ENCODE data around the gene PNCK. TPM values are rescaled to one million over a fixed set of nuclear protein-coding genes. Genes with fewer than 3 reads are reported as not detected.
"Not testable (repeated sequence)": the region's sequence is repeated elsewhere in the genome, so short reads cannot be mapped to it uniquely, and the experiment has no call there.

The PNCK gene
- total and polyA plus RNA-seq, 7 experiments from 2014 or later = 0.35 to 1.1 (median 0.58) TPM; not detected in 4

DNA sequence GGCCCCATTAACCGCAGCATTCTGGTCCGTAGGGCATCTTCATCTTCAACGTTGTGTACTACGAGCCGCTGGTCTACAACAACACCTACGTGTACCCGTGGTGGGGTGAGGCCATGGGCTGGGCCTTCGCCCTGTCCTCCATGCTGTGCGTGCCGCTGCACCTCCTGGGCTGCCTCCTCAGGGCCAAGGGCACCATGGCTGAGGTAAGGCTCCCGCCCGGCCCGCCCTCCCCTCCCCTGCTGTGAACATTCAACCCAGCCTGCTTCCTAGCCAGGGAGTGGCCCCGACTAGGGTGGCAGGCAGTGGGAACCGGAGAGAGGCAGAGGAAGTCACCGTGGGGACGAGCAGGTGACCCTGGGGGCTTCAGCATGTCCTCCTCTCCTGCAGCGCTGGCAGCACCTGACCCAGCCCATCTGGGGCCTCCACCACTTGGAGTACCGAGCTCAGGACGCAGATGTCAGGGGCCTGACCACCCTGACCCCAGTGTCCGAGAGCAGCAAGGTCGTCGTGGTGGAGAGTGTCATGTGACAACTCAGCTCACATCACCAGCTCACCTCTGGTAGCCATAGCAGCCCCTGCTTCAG is 21.2 kb upstream of the PNCK start:
- H3K9me3 Mint-ChIP-seq = peaks cover 0 to 3% (median 0%) of the 10 kb centered on the region in 11 donors
- H3K9me3 ChIP-seq (ENCODE audit: control insufficient read depth in 2 of 3, low read length in 3 of 3) = no peaks in the 10 kb centered on the region
- no peak for DNase-seq
- H3K27me3 ChIP-seq (ENCODE audit: control insufficient read depth in 2 of 2, insufficient read depth in 2 of 2, low read length in 2 of 2) = no peaks in the 10 kb centered on the region
- ATAC-seq = no peak
- intact Hi-C loops (cut with micrococcal nuclease) = no loop called here
- peaks cover 0 to 8% (median 0%) of the 10 kb centered on the region in 5 donors for H3K36me3 Mint-ChIP-seq
- H3K4me3 ChIP-seq (ENCODE audit: low read length) = no peak overlapping the region
- POLR2A ChIA-PET = no interaction called here
- H3K4me1 ChIP-seq (ENCODE audit: control insufficient read depth in 2 of 2, insufficient read depth in 2 of 2, low read length in 2 of 2) = no peaks in the 10 kb centered on the region
- no peak overlapping the region for H3K4me3 Mint-ChIP-seq
- CTCF ChIA-PET = no interaction called here
- H3K27me3 Mint-ChIP-seq = peaks cover 0 to 4% (median 0%) of the 10 kb centered on the region in 5 donors
- no peak overlapping the region for H3K27ac Mint-ChIP-seq
- H3K36me3 ChIP-seq (ENCODE audit: control insufficient read depth in 2 of 3, insufficient read depth in 3 of 3, low read length in 3 of 3) = peaks cover 0 to 14% (median 0%) of the 10 kb centered on the region in 3 experiments
- H3K27ac ChIP-seq (ENCODE audit: low read depth, low read length) = no peak overlapping the region
- peaks cover 0 to 3% (median 0%) of the 10 kb centered on the region in 7 donors for H3K4me1 Mint-ChIP-seq

DNA sequence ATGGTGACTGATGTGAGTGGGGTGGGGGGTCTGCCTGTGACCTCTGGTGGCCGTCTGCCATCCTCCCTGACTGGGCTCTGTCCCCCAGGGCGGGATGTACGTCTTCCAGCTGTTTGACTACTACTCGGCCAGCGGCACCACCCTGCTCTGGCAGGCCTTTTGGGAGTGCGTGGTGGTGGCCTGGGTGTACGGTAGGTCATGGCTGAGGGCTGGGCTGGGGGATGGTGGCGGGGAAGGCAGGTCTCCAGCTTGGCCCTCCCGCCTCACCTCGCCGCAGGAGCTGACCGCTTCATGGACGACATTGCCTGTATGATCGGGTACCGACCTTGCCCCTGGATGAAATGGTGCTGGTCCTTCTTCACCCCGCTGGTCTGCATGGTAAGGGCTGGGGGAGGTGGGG is 20.6 kb upstream of the PNCK start:
- H3K27me3 Mint-ChIP-seq; H3K4me1 Mint-ChIP-seq; intact Hi-C loops (cut with micrococcal nuclease); H3K4me1 ChIP-seq (ENCODE audit: control insufficient read depth in 2 of 2, insufficient read depth in 2 of 2, low read length in 2 of 2); DNase-seq; H3K4me3 ChIP-seq (ENCODE audit: low read length); ATAC-seq; H3K27ac ChIP-seq (ENCODE audit: low read depth, low read length); H3K27me3 ChIP-seq (ENCODE audit: control insufficient read depth in 2 of 2, insufficient read depth in 2 of 2, low read length in 2 of 2); H3K36me3 Mint-ChIP-seq; POLR2A ChIA-PET; H3K4me3 Mint-ChIP-seq; H3K9me3 Mint-ChIP-seq; CTCF ChIA-PET; H3K27ac Mint-ChIP-seq; H3K9me3 ChIP-seq (ENCODE audit: control insufficient read depth in 2 of 3, low read length in 3 of 3): not testable (repeated sequence)
- H3K36me3 ChIP-seq (ENCODE audit: control insufficient read depth in 2 of 3, insufficient read depth in 3 of 3, low read length in 3 of 3) = peaks cover 0 to 14% (median 0%) of the 10 kb centered on the region in 3 experiments

- Mint-ChIP-seq H3K4me3 (no peak overlapping the region), H3K9me3 (peaks cover 0 to 3% (median 0%) of the 10 kb centered on the region in 11 donors), H3K4me1 (peaks cover 0 to 3% (median 0%) of the 10 kb centered on the region in 7 donors), H3K36me3 (peaks cover 0 to 8% (median 0%) of the 10 kb centered on the region in 5 donors), H3K27me3 (peaks cover 0 to 7% (median 0%) of the 10 kb centered on the region in 5 donors), H3K27ac (no peak overlapping the region)
- H3K4me3 ChIP-seq (ENCODE audit: low read length) = no peak overlapping the region
- ChIA-PET POLR2A (no interaction called here), CTCF (no interaction called here)
- H3K4me1 ChIP-seq (ENCODE audit: control insufficient read depth in 2 of 2, insufficient read depth in 2 of 2, low read length in 2 of 2) = no peaks in the 10 kb centered on the region
- no peak for ATAC-seq
- H3K9me3 ChIP-seq (ENCODE audit: control insufficient read depth in 2 of 3, low read length in 3 of 3) = no peaks in the 10 kb centered on the region
- H3K36me3 ChIP-seq (ENCODE audit: control insufficient read depth in 2 of 3, insufficient read depth in 3 of 3, low read length in 3 of 3) = peaks cover 0 to 9% (median 0%) of the 10 kb centered on the region in 3 experiments
- intact Hi-C loops (cut with micrococcal nuclease) = no loop called here
- no peak overlapping the region for H3K27ac ChIP-seq (ENCODE audit: low read depth, low read length)
- H3K27me3 ChIP-seq (ENCODE audit: control insufficient read depth in 2 of 2, insufficient read depth in 2 of 2, low read length in 2 of 2) = no peaks in the 10 kb centered on the region
- no peak for DNase-seq
These were observed 19.8 kb upstream of the PNCK start for GRCh38 chrX:153693216-153694086.

- DNase-seq (no peak), ATAC-seq (no peak)
- Mint-ChIP-seq H3K27ac (no peak overlapping the region), H3K9me3 (peaks cover 0 to 3% (median 0%) of the 10 kb centered on the region in 11 donors), H3K4me1 (peaks cover 0 to 3% (median 0%) of the 10 kb centered on the region in 7 donors), H3K4me3 (no peak overlapping the region), H3K27me3 (peaks cover 0 to 7% (median 0%) of the 10 kb centered on the region in 5 donors), H3K36me3 (peaks cover 0 to 8% (median 0%) of the 10 kb centered on the region in 5 donors)
- no peaks in the 10 kb centered on the region for H3K4me1 ChIP-seq (ENCODE audit: control insufficient read depth in 2 of 2, insufficient read depth in 2 of 2, low read length in 2 of 2)
- peaks cover 0 to 7% (median 0%) of the 10 kb centered on the region in 3 experiments for H3K36me3 ChIP-seq (ENCODE audit: control insufficient read depth in 2 of 3, insufficient read depth in 3 of 3, low read length in 3 of 3)
- H3K27ac ChIP-seq (ENCODE audit: low read depth, low read length) = no peak overlapping the region
- no peak overlapping the region for H3K4me3 ChIP-seq (ENCODE audit: low read length)
- H3K27me3 ChIP-seq (ENCODE audit: control insufficient read depth in 2 of 2, insufficient read depth in 2 of 2, low read length in 2 of 2) = no peaks in the 10 kb centered on the region
- intact Hi-C loops (cut with micrococcal nuclease) = no loop called here
- ChIA-PET POLR2A (no interaction called here), CTCF (no interaction called here)
- no peaks in the 10 kb centered on the region for H3K9me3 ChIP-seq (ENCODE audit: control insufficient read depth in 2 of 3, low read length in 3 of 3)
These were observed 19.1 kb upstream of the PNCK start for GRCh38 chrX:153692611-153693156.

GRCh38 chrX:153692003-153692402 is 18.4 kb upstream of the PNCK start:
- no peak overlapping the region for H3K4me3 ChIP-seq (ENCODE audit: low read length)
- peaks cover 0 to 2% (median 0%) of the 10 kb centered on the region in 5 donors for H3K36me3 Mint-ChIP-seq
- H3K4me1 ChIP-seq (ENCODE audit: control insufficient read depth in 2 of 2, insufficient read depth in 2 of 2, low read length in 2 of 2) = no peaks in the 10 kb centered on the region
- CTCF ChIA-PET = no interaction called here
- POLR2A ChIA-PET = no interaction called here
- H3K27ac Mint-ChIP-seq = no peak overlapping the region
- intact Hi-C loops (cut with micrococcal nuclease) = no loop called here
- peaks cover 0 to 3% (median 0%) of the 10 kb centered on the region in 7 donors for H3K4me1 Mint-ChIP-seq
- DNase-seq (no peak), ATAC-seq (no peak)
- H3K27ac ChIP-seq (ENCODE audit: low read depth, low read length) = no peak overlapping the region
- H3K27me3 ChIP-seq (ENCODE audit: control insufficient read depth in 2 of 2, insufficient read depth in 2 of 2, low read length in 2 of 2) = no peaks in the 10 kb centered on the region
- no peak overlapping the region for H3K4me3 Mint-ChIP-seq
- no peaks in the 10 kb centered on the region for H3K9me3 ChIP-seq (ENCODE audit: control insufficient read depth in 2 of 3, low read length in 3 of 3)
- peaks cover 0 to 9% (median 0%) of the 10 kb centered on the region in 5 donors for H3K27me3 Mint-ChIP-seq
- H3K36me3 ChIP-seq (ENCODE audit: control insufficient read depth in 2 of 3, insufficient read depth in 3 of 3, low read length in 3 of 3) = no peaks in the 10 kb centered on the region
- H3K9me3 Mint-ChIP-seq = no peaks in the 10 kb centered on the region

DNA sequence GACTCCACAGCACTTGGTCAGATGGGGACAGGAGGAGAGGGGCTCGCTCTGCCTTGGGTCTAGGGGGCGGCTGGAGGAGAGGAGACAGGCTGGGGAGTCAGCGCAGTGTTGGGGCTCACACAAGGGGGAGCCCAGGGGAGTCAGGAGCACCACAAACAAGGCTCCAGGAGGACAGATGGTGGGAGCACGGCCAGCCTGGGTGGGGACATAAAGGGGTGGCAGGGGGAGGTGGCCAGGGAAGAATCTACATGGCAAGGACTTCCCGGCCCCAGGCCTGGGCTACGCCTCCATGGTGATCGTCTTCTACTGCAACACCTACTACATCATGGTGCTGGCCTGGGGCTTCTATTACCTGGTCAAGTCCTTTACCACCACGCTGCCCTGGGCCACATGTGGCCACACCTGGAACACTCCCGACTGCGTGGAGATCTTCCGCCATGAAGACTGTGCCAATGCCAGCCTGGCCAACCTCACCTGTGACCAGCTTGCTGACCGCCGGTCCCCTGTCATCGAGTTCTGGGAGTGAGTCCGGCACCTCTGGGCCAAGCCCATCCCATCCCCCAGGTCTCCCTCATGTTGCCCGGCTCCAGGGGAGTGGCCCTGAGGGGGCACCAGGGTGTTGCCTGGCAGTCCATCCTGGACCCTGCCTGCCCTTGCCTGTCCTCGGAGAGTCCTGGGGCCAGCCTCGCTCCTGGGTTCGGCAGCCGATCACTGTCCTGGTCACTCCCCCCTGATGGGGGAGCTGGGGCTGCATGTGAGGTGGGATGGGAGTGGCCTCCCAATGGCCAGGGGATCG is 17.6 kb upstream of the PNCK start:
- DNase-seq = not testable (repeated sequence)

More for the DNA sequence above, 17.6 kb upstream of the PNCK start:
- H3K4me1 ChIP-seq (ENCODE audit: control insufficient read depth in 2 of 2, insufficient read depth in 2 of 2, low read length in 2 of 2); H3K36me3 Mint-ChIP-seq; H3K4me3 ChIP-seq (ENCODE audit: low read length); H3K27ac ChIP-seq (ENCODE audit: low read depth, low read length); H3K4me3 Mint-ChIP-seq; H3K36me3 ChIP-seq (ENCODE audit: control insufficient read depth in 2 of 3, insufficient read depth in 3 of 3, low read length in 3 of 3); POLR2A ChIA-PET; H3K4me1 Mint-ChIP-seq; H3K9me3 ChIP-seq (ENCODE audit: control insufficient read depth in 2 of 3, low read length in 3 of 3); H3K27ac Mint-ChIP-seq; H3K9me3 Mint-ChIP-seq; H3K27me3 ChIP-seq (ENCODE audit: control insufficient read depth in 2 of 2, insufficient read depth in 2 of 2, low read length in 2 of 2); CTCF ChIA-PET; ATAC-seq; intact Hi-C loops (cut with micrococcal nuclease): not testable (repeated sequence)
- H3K27me3 Mint-ChIP-seq = peaks cover 0 to 14% (median 0%) of the 10 kb centered on the region in 5 donors

All from naive thymus-derived CD4-positive, alpha-beta T cell (primary cell).